Lower leg skin (tissue), 3 donors: ENCODE measurements around the gene PRIM2.

Experiments
- CTCF ChIP-seq, 3 donors: fragments of 450-650 bp; IDR thresholded peaks; one replicate each; pipeline ENCODE4 v1.5.1; 2016; ENCODE audit warnings: antibody characterized with exemption in 3 of 3, mild to moderate bottlenecking in 3 of 3, moderate library complexity in 2 of 3
- POLR2A ChIP-seq, 2 donors: fragments of 450-650 bp; IDR thresholded peaks; one replicate each; pipeline ENCODE4 v1.6.1; 2016 to 2017; ENCODE audit warnings: antibody characterized with exemption in 2 of 2, mild to moderate bottlenecking in 1 of 2, moderate library complexity in 1 of 2

DNA sequence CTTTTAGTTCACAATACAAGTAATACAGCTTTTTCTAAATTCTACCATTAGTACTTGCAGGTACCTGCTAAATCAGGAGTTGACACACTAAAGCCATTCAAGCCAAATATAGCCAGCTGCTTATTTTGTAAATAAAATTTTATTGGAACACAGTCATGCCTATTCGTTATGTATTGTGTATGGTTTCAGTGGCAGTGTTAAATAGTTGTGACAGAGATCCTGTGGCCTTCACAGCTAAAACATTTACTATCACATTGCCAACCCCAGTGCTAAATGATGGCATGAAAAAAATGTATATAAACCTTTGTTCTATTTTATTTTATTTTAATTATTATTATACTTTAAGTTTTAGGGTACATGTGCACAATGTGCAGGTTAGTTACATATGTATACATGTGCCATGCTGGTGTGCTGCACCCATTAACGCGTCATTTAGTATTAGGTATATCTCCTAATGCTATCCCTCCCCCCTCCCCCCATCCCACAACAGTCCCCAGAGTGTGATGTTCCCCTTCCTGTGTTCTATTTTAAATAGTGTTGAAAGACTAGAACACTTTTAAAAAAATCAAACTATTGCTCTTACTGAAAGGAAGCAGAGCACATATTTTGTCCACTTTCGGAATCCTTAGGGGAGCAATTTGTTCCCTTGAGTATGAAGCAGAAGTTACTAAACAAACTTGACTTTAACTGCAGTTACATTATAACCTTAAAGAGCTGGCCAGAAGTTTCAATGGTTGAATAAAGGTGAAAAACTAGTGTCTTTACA lies 115.7 kb downstream of the PRIM2 start:
- TF ChIP-seq CTCF (IDR thresholded peaks at IDR 0.05) = no peak
- no peak for TF ChIP-seq POLR2A (IDR thresholded peaks at IDR 0.05)
